ENCODE data around the gene KCNT1.

DNA sequence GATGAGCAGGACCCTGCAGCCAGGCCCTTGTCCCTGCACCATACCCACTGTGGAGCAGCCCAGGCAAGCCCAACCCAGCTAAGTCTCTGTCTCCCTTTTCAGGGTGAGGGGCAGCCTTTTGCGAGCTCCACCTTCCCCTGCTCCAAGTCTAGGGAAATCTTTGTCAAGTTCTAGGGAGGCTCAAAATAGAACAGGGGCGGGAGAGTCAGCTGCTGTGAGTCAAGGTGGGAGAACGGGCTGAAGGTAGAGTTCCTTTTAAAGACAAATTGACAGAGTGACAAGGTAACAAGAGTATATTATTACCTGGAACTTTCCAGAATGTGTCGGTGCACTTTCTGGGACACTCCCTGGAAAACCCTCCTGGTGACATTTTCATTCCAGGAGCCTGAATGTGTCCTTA lies 64.7 kb downstream of the KCNT1 start:
- TF ChIP-seq GATA2 (IDR thresholded peaks at IDR 0.05; ENCODE audit: low read depth, low read length) (no peak), GATA3 (IDR thresholded peaks at IDR 0.05; ENCODE audit: low read depth, low read length) (no peak)
